GM12892 (cell line): ENCODE data around the gene ITM2B.

Experiments
- POLR2A ChIP-seq: IDR thresholded peaks from 2 replicates; pipeline ENCODE4 v1.6.1; 2011; ENCODE audit warnings: low read depth, low read length, control low read depth
- POLR2AphosphoS5 ChIP-seq: IDR thresholded peaks from 2 replicates; pipeline ENCODE4 v1.6.1; 2011; ENCODE audit warnings: low read depth, low read length, control low read depth
- TAF1 ChIP-seq: IDR thresholded peaks from 2 replicates; pipeline ENCODE4 v1.6.1; 2011; ENCODE audit warnings: low read depth, mild to moderate bottlenecking, control low read depth, low read length, borderline replicate concordance

DNA sequence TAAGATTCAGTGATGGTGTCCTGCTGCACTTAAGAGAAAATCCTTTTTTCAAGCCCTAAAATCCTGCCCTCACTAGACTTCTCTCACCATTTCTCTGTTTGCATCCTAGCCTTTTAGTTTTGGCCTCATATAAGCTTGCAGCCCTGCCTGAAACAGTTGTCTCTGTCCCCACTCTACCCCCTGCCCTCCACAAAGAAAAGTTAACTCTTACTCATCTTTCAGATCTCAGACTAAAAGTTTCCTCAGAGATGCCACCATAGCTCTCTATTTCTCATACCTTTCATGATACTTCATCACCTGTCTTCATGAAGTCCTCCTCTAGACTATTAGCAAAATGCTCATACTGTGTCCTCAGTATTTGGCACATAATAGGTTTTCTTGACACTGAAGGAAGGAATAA lies 33.1 kb downstream of the ITM2B start:
- no peak for TF ChIP-seq POLR2A
- no peak for TF ChIP-seq TAF1
- no peak for TF ChIP-seq POLR2AphosphoS5
